Activated effector memory CD4-positive, alpha-beta T cell treated with anti-CD3 and anti-CD28 coated beads, Interleukin-2, amount 50 U/mL, for 16 hours (primary cell): ENCODE measurements around the gene MPIG6B.

ENCODE experiments used
- DNase-seq: peaks from one replicate; pipeline ENCODE4 v3.0.0-alpha.2; 2020

MPIG6B gene

GRCh38 chr6:31769684-31770371 lies 46.7 kb downstream of the MPIG6B start:
- DNase-seq, result peak; percentile 93

GRCh38 chr6:31770860-31771259 lies 47.7 kb downstream of the MPIG6B start:
- no peak for DNase-seq

- DNase-seq, result no peak
These were observed 48.8 kb downstream of the MPIG6B start for GRCh38 chr6:31771992-31772358.

- DNase-seq, result no peak
These were observed 52.0 kb downstream of the MPIG6B start for GRCh38 chr6:31775184-31775583.

GRCh38 chr6:31775633-31776484 lies 52.7 kb downstream of the MPIG6B start:
- DNase-seq, result no peak
